Glomerular endothelial cell (primary cell): ENCODE results near the gene ZNF527. TPM values are rescaled to one million over a fixed set of nuclear protein-coding genes. Genes with fewer than 3 reads are reported as not detected.
"Not testable (repeated sequence)": the region's sequence is repeated elsewhere in the genome, so short reads cannot be mapped to it uniquely, and the experiment has no call there.

Experiments used
- DNase-seq: peaks from one replicate; pipeline ENCODE4 v3.0.0-alpha.2; 2011; ENCODE audit warnings: low read depth, low spot score; ENCODE audit errors: extremely low read depth
- total RNA-seq: library from RNA; depleted of rRNA; stranded (reverse); fragments of >200 nt; gene quantifications from 2 replicates; pipeline ENCODE4 v1.2.3, GENCODE V29; 2015

Gene ZNF527
- 7.0 and 9.3 TPM in 2 replicates for total RNA-seq

GRCh38 chr19:37370880-37371661 lies at the start of gene ZNF527:
ZNF527 (plus strand) TSS chr19:37371099; CDS start chr19:37374199, 3,100 bp downstream.
- DNase-seq = peak; percentile 72

- no peak for DNase-seq
Measured at GRCh38 chr19:37329686-37330085, 41.2 kb upstream of the ZNF527 start.

- DNase-seq = no peak
Measured at GRCh38 chr19:37332839-37333238, 38.1 kb upstream of the ZNF527 start.

- DNase-seq = no peak
Measured at GRCh38 chr19:37333457-37333856, 37.4 kb upstream of the ZNF527 start.

- peak; percentile 57 for DNase-seq
Measured at GRCh38 chr19:37334179-37335071, 36.5 kb upstream of the ZNF527 start.

DNA sequence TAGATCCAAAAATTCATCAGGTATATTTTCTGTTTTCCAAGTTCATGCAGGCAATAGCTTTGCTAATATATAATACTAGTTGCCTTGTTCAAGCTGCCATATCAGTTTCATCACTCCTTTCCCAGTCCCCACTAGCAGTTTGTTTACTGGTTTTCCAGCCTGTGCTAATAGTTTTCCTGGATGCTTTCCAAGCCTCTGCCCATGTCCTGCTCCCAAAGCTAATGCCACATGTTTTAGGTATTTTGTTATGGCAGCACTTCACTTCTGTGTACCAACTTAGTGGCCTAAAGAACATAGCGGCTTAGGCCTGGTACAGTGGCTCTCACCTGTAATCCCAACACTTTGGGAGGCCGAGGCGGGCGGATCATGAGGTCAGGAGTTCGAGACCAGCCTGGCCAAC lies 28.1 kb upstream of the ZNF527 start:
- DNase-seq = no peak

GRCh38 chr19:37346091-37346490 lies 24.8 kb upstream of the ZNF527 start:
- no peak for DNase-seq

- DNase-seq = no peak
Measured at GRCh38 chr19:37348060-37348459, 22.8 kb upstream of the ZNF527 start.

- DNase-seq = no peak
Measured at GRCh38 chr19:37353968-37354367, 16.9 kb upstream of the ZNF527 start.

GRCh38 chr19:37355901-37356300 lies 15.0 kb upstream of the ZNF527 start:
- no peak for DNase-seq

DNA sequence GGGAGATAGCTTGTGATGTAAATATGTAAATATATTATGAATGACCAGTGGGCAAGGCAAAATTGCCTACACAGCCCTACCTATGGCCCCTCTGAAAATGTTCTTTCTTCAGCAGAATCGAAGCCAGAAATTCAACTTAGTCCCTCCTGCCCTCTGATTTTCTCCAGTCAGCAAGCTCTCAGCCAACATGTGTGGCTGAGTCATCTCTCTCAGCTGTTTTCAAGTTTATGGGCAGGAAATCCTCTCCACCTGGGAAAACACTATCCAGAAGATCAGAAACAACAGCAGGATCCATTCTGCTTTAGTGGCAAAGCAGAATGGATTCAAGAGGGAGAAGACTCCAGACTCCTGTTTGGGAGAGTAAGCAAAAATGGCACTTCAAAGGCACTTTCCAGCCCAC lies 8.9 kb upstream of the ZNF527 start:
- peak; percentile 72 for DNase-seq

DNA sequence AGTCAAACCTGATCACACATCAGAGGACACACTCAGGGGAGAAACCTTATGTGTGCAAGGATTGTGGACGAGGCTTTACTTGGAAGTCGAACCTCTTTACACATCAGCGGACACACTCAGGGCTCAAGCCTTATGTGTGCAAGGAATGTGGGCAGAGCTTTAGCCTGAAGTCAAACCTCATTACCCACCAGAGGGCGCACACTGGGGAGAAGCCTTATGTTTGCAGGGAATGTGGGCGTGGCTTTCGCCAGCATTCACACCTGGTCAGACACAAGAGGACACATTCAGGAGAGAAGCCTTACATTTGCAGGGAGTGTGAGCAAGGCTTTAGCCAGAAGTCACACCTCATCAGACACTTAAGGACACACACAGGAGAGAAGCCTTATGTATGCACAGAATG lies 8.2 kb upstream of the ZNF527 start:
- DNase-seq = no peak

DNA sequence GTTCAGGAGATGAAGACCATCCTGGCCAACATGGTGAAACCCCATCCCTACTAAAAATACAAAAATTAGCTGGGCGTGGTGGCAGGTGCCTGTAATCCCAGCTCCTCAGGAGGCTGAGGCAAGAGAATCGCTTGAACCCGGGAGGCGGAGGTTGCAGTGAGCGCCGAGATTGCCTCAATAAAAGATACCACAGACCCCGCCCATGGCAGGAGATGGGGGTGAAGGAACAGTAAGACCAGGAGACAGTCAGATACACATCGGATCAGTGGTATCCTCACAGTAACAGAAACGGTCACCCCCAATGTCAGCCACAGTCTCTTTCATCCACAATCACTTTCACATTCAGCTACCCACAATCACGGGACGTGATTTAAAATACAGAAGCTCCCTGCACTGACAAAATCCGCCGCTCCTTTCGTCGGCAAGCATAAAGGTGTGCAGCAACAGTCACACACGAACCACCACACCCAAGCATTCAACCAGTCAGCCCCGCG lies 466 bp upstream of the ZNF527 start:
- not testable (repeated sequence) for DNase-seq

DNA sequence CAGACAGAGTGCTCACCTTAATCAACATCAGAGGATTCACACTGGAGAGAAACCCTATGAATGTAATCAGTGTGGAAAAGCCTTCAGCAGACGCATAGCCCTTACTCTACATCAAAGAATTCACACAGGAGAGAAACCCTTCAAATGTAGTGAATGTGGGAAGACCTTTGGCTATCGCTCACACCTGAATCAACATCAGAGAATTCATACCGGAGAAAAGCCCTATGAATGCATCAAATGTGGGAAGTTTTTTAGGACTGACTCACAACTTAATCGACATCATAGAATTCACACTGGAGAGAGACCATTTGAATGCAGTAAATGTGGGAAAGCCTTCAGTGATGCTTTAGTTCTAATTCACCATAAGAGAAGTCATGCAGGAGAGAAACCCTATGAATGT lies 18.3 kb downstream of the ZNF527 start:
- no peak for DNase-seq

DNA sequence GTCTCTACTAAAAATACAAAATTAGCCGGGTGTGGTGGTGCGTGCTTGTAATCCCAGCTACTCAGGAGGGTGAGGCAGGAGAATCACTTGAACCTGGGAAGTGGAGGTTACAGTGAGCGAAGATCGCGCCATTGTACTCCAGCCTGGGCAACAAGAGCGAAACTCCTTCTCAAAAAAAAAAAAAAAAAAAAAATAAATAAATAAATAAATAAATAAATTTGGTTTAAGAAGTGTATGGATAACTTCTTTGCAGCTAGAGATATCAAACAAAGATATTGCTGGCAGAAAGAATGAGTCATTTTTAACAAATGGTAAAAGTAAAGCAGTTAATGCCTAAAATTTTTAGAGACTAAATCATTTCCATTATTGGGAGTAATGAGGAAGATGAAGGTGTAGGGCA lies 20.5 kb downstream of the ZNF527 start:
- not testable (repeated sequence) for DNase-seq

- DNase-seq = no peak
Measured at GRCh38 chr19:37401078-37401477, 30.2 kb downstream of the ZNF527 start.

DNA sequence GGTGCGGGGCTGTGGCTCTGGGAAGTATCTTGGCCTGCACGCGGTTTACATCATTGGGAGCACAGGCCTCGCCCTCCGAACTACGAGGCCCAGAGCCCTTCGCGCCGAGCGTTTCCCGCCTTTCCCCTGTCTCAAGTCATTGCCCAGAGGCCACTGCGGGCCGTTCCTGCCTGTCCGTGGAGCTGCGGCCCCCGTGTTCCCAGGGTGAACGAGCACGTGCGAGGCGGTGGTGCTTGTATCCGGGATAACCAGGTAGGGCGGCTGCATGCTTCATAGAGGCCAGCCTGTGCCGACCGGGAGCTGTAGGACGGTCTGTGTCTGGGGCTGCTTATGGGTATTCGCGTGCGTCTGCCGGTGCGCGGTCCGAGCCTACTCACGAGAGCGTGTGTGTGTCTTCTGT lies 32.5 kb downstream of the ZNF527 start:
- no peak for DNase-seq

DNA sequence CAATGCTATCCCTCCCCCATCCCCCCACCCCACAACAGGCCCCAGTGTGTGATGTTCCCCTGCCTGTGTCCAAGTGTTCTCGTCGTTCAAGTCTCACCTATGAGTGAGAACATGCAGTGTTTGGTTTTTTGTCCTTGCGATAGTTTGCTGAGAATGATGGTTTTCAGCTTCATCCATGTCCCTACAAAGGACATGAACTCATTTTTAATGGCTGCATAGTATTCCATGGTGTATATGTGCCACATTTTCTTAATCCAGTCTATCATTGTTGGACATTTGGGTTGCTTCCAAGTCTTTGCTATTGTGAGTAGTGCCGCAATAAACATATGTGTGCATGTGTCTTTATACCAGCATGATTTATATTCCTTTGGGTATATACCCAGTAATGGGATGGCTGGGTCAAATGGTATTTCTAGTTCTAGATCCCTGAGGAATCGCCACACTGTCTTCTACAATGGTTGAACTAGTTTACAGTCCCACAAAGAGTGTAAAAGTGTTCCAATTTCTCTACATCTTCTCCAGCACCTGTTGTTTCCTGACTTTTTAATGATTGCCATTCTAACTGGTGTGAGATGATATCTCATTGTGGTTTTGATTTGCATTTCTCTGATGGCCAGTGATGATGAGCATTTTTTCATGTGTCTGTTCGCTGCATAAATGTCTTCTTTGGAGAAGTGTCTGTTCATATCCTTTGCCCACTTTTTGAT lies 35.4 kb downstream of the ZNF527 start:
- not testable (repeated sequence) for DNase-seq

DNA sequence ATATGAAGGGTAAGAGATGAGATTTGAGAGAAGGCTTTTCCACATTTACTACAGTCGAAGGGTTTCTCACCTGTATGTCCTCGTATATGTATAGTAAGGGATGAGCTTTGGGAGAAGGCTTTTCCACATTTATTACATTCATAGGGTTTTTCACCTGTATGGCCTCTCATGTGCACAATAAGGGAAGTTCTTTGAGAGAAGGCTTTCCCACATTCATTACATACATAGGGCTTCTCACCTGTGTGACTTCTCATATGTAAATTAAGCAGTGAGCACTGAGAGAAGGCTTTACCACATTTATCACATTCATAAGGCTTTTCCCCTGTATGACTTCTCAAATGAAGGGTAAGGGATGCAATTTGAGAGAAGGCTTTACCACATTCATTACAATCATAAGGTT lies 41.8 kb downstream of the ZNF527 start:
- DNase-seq = no peak

DNA sequence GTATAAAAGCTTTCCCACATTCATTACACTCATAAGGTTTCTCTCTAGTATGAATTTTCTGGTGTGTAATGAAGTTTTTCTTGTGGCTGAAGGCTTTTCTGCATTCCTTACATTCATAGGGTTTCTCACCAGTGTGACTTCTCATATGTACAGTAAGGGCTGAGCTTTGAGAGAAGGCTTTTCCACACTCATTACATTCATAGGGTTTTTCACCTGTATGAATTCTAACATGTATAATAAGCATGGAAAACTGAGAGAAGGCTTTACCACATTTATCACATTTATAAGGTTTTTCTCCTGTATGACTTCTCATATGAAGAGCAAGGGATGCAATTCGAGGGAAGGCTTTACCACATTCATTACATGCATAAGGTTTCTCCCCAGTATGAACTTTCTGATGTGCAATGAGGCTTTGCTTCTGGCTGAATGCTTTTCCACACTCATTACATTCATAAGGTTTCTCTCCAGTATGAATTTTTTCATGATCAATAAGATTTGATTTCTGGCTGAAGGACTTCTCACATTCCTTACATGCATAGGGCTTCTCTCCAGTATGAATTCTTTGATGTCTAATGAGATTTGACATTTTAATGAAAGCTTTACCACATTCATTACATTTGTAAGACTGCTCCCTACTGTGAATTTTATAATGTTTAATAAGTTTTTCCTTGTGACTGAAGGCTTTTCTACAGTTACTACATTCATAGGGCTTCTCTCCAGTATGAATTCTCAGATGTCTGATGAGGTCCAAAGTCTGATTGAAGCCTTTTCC lies 42.6 kb downstream of the ZNF527 start:
- no peak for DNase-seq
